HG03558 (cell line): ENCODE measurements around the gene GP5.

Experiments used
- ATAC-seq: cut with Tn5 transposase; IDR thresholded peaks from one replicate; pipeline ENCODE4 v1.9.1; 2021; ENCODE audit warnings: moderate number of reproducible peaks; ENCODE audit not compliant: unreplicated experiment; ENCODE audit errors: extremely low read depth

The GP5 gene

DNA sequence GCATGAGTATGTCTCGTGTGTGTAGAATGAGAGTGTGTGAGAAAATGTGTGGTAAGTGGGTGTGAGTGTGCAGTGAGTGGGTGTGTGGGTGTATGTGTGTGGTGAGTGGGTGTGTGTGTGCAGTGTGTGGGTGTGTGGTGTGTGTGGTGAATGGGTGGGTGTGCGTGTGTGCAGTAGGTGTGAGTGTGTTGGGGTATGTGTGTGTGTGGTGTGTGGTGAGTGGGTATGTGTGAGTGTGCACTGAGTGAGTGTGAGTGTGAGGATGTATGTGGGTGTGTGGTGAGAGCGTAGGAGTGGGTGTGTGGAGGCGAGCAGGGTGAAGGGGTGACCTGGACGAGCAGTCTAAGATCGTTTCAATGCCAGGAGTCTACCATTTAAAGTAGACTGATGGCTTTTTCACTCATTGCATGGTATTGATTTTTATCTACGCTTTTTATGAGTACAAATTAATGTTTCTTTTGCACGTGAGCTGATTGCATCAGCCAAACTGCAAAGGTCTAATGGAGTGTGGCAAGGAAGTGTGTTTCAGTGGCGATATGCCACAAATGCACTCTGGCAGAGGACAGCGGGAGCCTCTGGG is 46.3 kb downstream of the GP5 start:
- ATAC-seq, result no peak

DNA sequence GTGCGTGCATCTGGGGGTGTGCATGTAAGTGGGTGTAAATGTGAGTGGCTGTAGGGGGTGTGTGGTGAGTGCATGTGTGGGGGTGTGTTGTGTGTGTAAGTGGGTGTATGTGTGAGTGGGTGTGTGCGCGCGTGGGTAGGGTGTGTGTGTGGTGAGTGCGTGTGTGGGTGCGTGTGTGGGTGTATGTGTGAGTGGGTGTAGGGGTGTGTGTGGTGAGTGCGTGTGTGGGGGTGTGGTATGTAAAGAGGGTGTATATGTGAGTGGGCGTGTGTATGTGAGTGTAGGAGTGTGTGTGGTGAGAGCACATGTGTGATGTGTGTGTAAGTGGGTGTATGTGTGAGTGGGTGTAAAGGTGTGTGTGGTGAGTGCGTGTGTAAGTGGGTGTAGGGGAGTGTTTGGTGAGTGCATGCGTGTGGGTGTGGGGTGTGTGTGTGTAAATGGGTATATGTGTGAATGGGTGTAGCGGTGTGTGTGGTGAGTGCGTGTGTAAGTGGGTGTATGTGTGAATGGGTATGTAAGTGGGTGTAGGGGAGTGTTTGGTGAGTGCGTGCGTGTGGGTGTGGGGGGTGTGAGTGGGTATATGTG is 47.0 kb downstream of the GP5 start:
- ATAC-seq, result no peak

DNA sequence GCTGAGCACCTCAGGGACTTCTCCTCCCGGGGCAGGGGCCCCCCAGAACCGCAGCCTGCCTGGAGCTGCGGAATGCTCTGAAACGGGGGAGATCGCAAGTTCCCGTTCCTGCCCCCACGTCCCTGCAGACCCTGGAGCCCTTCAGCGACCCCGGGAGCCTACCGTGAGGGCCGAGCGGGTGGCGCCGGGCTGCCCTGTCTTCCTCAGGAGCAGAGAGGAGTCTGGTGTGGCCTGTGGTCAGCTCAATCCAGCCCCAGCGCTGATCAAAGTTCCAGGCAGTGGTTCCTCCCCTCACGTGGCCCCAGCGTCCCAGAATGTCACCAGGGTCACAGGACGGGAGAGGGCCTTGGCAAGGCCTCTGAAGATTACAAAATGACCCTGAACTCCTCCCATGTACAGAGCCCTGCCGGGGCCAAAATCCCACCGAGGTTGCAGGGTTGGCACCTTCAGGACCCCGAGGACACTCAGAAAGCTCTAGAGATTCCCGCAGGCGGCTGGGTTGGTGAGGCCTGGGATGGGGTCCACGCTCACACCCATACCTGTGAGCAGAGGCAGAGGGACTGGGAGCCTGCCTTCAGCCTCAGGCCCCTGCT is 47.9 kb downstream of the GP5 start, which contains the start of gene CPN2:
CPN2 (minus strand) TSS at position 249 of the 593 bp plus-strand sequence. CDS start 8,626 bp downstream, outside the sequence.
- no peak for ATAC-seq

DNA sequence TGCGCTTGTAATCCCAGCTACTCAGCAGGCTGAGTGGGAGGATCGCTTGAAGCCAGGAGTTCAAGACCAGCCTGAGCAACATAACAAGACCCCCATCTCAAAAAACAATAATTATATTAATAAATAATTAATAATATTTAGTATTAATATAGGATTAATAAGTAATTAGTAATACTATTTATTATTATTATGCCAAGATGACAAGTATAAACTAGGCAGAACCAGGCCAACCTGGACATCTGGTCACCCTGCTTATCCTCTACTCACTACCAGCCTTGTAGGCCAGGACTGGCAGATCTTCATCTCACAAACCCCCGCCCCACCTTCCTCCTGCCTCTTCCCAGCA is 48.4 kb downstream of the GP5 start:
- no peak for ATAC-seq

DNA sequence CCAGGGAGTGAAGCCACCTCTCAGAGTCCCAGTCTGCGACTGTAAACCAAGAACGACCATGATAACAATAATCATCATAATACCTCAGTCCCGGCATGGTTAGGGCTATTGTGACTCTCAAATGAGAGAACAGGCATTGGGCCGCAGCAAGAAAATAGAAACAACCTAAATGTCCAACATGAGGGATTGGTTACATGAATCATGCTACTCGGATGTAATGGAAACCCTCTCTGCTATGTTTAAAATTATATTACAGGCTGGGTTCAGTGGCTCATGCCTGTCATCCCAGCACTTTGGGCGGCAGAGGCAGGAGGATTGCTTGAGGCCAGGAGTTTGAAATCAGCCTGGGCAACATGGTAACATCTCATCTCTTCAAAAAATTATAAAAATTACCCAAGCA is 50.7 kb downstream of the GP5 start:
- no peak for ATAC-seq

DNA sequence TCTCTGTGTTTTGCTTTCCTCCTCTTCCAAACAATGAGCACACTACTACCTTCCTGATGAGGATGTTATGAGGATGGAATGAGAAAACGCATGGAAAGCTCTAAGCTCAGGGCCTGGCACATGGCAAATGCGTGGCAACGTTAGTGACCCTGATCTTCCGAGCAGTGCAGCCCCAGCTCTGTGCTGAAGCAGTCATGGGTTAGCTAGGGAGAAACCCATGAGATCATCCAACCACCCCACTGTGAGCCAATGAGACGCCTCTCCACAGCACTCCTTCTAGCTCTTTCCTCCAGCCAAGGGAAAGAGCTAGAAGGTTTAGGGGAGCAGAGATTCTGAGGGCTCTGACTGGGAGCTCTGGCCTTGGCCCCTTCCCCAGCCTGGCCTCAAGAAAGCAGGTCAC is 52.4 kb downstream of the GP5 start:
- no peak for ATAC-seq

DNA sequence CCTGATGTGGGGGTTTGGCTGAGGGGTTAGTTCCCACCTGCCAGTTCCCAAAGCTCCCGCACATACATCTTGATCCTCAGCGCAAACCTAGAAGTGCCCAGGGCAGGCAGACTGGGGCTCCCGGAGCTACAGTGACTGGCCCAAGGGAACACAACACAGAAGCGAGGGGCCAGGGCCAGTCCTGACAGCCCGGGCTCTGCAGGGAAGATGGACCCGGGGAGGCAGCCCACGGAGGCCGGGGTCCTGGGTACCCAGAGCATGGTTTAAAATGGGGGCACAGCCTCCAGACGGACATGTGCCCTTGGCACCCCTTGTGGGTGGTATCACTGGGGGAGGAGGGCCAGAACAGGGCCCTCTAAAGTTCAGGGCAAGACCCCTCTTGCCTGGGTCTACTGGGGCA is 53.0 kb downstream of the GP5 start:
- no peak for ATAC-seq
